ENCODE data around the gene PHLPP1.

GRCh38 chr18:62745089-62745751 is 29.9 kb downstream of the PHLPP1 start:
- TF ChIP-seq, protein P1, sequence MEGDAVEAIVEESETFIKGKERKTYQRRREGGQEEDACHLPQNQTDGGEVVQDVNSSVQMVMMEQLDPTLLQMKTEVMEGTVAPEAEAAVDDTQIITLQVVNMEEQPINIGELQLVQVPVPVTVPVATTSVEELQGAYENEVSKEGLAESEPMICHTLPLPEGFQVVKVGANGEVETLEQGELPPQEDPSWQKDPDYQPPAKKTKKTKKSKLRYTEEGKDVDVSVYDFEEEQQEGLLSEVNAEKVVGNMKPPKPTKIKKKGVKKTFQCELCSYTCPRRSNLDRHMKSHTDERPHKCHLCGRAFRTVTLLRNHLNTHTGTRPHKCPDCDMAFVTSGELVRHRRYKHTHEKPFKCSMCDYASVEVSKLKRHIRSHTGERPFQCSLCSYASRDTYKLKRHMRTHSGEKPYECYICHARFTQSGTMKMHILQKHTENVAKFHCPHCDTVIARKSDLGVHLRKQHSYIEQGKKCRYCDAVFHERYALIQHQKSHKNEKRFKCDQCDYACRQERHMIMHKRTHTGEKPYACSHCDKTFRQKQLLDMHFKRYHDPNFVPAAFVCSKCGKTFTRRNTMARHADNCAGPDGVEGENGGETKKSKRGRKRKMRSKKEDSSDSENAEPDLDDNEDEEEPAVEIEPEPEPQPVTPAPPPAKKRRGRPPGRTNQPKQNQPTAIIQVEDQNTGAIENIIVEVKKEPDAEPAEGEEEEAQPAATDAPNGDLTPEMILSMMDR (IDR thresholded peaks at IDR 0.05 in 2 of 3, conservative IDR thresholded peaks at IDR 0.05 in 1 of 3; ENCODE audit: insufficient read depth in 2 of 3, low read depth in 1 of 3, low read length in 3 of 3) = no peak
- no peak for TF ChIP-seq ZNF780A (CRISPR knock-in tag; IDR thresholded peaks at IDR 0.05)
- TF ChIP-seq ZNF24 (IDR thresholded peaks at IDR 0.05) = no peak
- TF ChIP-seq, protein P2, sequence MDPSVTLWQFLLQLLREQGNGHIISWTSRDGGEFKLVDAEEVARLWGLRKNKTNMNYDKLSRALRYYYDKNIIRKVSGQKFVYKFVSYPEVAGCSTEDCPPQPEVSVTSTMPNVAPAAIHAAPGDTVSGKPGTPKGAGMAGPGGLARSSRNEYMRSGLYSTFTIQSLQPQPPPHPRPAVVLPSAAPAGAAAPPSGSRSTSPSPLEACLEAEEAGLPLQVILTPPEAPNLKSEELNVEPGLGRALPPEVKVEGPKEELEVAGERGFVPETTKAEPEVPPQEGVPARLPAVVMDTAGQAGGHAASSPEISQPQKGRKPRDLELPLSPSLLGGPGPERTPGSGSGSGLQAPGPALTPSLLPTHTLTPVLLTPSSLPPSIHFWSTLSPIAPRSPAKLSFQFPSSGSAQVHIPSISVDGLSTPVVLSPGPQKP (CRISPR knock-in tag; IDR thresholded peaks at IDR 0.05) = no peak
- TF ChIP-seq SP2 (IDR thresholded peaks at IDR 0.05; ENCODE audit: extremely low read depth, low read depth, low read length, poor library complexity, severe bottlenecking) = no peak
- TF ChIP-seq KLF16 (IDR thresholded peaks at IDR 0.05) = no peak
- no peak for TF ChIP-seq ZKSCAN8 (CRISPR knock-in tag; IDR thresholded peaks at IDR 0.05)
- TF ChIP-seq NFYB (IDR thresholded peaks at IDR 0.05; ENCODE audit: extremely low read depth, insufficient read length) = no peak
